Stimulated activated CD4-positive, alpha-beta T cell treated with anti-CD3 and anti-CD28 coated beads, Interleukin-4, amount 100 ng/mL, for 24 hours (primary cell): Measurements from ENCODE around the gene KHK.

Experiments used
- DNase-seq: peaks from one replicate; pipeline ENCODE4 v3.0.0-alpha.2; 2020

Gene KHK

GRCh38 chr2:27082773-27083409, 3.7 kb upstream of the KHK start:
- DNase-seq: no peak

- no peak for DNase-seq
Observed at GRCh38 chr2:27083410-27084296, 2.9 kb upstream of the KHK start.

- no peak for DNase-seq
Observed at GRCh38 chr2:27084297-27085061, 2.1 kb upstream of the KHK start.

- no peak for DNase-seq
Observed at GRCh38 chr2:27085062-27085672, 1.4 kb upstream of the KHK start.

- peak; percentile 32 for DNase-seq
Observed at GRCh38 chr2:27085673-27086089, 891 bp upstream of the KHK start.

GRCh38 chr2:27086090-27086723, 365 bp upstream of the KHK start:
- DNase-seq: peak; percentile 98

- DNase-seq: no peak
Observed at GRCh38 chr2:27087823-27088410, 1.3 kb downstream of the KHK start.

GRCh38 chr2:27088634-27089033, 2.1 kb downstream of the KHK start:
- DNase-seq: no peak

- DNase-seq: no peak
Observed at GRCh38 chr2:27089111-27089954, 2.8 kb downstream of the KHK start.

GRCh38 chr2:27091746-27092695, 5.4 kb downstream of the KHK start:
- DNase-seq: no peak

GRCh38 chr2:27092696-27093429, 6.3 kb downstream of the KHK start:
- no peak for DNase-seq

GRCh38 chr2:27093430-27094352, 7.1 kb downstream of the KHK start:
- DNase-seq: no peak

- DNase-seq: no peak
Observed at GRCh38 chr2:27094353-27094984, 7.9 kb downstream of the KHK start.

GRCh38 chr2:27095427-27095744, 8.8 kb downstream of the KHK start:
- DNase-seq: no peak

- peak; percentile 48 for DNase-seq
Observed at GRCh38 chr2:27095745-27096651, 9.4 kb downstream of the KHK start.

GRCh38 chr2:27096748-27097297, 10.3 kb downstream of the KHK start:
- DNase-seq: no peak
